ENCODE measurements around the gene MSL1. TPM values are rescaled to one million over a fixed set of nuclear protein-coding genes. Genes with fewer than 3 reads are reported as not detected.

Gene MSL1
- total RNA-seq, 3 donors from 2014 or later = 63.3 to 68.5 (median 64.1) TPM

DNA sequence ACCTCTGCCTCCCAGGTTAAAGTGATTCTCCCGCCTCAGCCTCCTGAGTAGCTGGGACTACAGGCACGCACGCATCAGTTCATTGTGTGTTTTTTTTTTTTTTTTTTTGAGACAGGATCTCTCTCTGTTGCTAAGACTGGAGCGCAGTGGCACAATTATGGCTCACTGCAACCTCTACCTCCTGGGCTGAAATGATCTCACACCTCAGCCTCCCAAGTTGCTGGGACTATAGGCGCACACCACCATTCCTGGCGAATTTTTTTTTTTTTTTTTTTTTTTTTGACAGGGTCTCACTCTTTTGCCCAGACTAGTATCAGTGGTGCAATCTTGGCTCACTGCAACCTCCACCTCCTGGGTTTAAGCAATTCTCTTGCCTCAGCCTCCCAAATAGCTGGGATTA is 37.7 kb downstream of the MSL1 start:
- Mint-ChIP-seq H3K4me1 (ENCODE audit: low read depth) (peaks cover 27% of the 10 kb centered on the region), H3K9me3 (no peaks in the 10 kb centered on the region), H3K36me3 (ENCODE audit: insufficient read depth) (peaks cover 19% of the 10 kb centered on the region), H3K4me3 (no peak overlapping the region), H3K27me3 (ENCODE audit: low read depth) (no peaks in the 10 kb centered on the region)
- ATAC-seq (no peak), DNase-seq (no peak)

DNA sequence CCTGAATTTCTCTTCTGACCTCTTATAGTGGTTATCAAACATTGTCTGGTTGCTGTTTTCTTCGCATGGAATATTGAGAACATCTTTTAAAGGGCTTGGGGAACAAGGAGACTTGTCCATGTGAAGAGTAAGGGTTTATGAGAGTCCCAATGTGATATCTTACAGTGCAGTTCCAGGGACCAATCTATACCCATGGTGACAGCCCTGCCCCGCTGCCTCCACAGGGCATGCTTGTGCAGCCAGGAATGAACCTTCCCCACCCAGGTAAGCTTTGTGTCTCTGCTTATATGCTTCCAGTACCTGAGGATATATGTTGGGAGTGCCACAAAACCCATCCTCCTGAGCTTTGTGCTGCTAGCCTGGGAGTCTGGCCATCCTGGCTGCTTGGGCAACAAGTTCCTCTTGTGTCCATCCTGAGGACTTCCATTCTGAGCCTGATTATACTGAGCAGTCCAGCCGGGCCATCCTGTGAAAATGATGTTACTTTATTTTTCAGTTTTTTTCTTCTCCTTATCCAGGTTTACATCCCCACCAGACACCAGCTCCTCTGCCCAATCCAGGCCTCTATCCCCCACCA is 46.0 kb downstream of the MSL1 start:
- Mint-ChIP-seq H3K4me1 (ENCODE audit: low read depth) (peaks cover 5% of the 10 kb centered on the region), H3K27me3 (ENCODE audit: low read depth) (no peaks in the 10 kb centered on the region), H3K4me3 (no peak overlapping the region), H3K36me3 (ENCODE audit: insufficient read depth) (peaks cover 39% of the 10 kb centered on the region), H3K9me3 (no peaks in the 10 kb centered on the region)
- ATAC-seq (no peak), DNase-seq (no peak)

DNA sequence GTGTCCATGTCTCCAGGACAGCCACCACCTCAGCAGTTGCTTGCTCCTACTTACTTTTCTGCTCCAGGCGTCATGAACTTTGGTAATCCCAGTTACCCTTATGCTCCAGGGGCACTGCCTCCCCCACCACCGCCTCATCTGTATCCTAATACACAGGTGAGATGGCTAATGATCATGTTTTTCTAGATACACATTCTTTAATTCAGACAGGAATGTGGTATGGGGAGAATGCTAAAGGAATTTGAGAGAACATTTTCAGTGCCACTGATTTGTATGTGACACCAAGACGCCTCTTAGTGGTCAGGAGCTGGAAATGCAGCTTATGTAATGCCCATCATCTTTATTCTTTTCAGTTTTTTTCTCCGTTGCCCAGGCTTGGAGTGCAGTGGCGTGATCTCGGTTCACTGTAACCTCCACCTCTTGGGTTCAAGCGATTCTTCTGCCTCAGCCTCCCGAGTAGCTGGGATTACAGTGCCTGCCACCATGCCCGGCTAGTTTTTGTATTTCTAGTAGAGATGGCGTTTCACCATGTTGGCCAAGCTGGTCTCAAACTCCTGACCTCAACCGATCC is 46.6 kb downstream of the MSL1 start:
- H3K4me1 Mint-ChIP-seq (ENCODE audit: low read depth) = peaks cover 5% of the 10 kb centered on the region
- no peak overlapping the region for H3K4me3 Mint-ChIP-seq
- peaks cover 40% of the 10 kb centered on the region for H3K36me3 Mint-ChIP-seq (ENCODE audit: insufficient read depth)
- H3K9me3 Mint-ChIP-seq = no peaks in the 10 kb centered on the region
- DNase-seq (peak; percentile 18), ATAC-seq (peak; percentile 53 to 56)
- no peaks in the 10 kb centered on the region for H3K27me3 Mint-ChIP-seq (ENCODE audit: low read depth)

DNA sequence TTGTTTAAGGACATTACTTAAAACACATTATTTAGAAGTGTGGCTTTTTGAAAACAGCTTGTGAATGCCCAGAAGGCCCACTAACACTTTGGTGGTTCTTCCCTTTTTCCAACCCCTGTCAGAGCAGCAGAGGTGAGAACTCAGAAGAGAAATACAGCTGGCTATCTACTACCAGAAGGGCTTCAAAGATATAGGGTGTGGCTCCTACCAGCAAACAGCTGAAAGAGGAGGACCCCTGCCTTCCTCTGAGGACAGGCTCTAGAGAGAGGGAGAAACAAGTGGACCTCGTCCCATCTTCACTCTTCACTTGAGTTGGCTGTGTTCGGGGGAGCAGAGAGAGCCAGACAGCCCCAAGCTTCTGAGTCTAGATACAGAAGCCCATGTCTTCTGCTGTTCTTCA is 48.6 kb downstream of the MSL1 start:
- DNase-seq (no peak), ATAC-seq (no peak)
- H3K4me3 Mint-ChIP-seq = no peak overlapping the region
- H3K36me3 Mint-ChIP-seq (ENCODE audit: insufficient read depth) = peaks cover 46% of the 10 kb centered on the region
- H3K27me3 Mint-ChIP-seq (ENCODE audit: low read depth) = no peaks in the 10 kb centered on the region
- peaks cover 5% of the 10 kb centered on the region for H3K4me1 Mint-ChIP-seq (ENCODE audit: low read depth)
- H3K9me3 Mint-ChIP-seq = no peaks in the 10 kb centered on the region

DNA sequence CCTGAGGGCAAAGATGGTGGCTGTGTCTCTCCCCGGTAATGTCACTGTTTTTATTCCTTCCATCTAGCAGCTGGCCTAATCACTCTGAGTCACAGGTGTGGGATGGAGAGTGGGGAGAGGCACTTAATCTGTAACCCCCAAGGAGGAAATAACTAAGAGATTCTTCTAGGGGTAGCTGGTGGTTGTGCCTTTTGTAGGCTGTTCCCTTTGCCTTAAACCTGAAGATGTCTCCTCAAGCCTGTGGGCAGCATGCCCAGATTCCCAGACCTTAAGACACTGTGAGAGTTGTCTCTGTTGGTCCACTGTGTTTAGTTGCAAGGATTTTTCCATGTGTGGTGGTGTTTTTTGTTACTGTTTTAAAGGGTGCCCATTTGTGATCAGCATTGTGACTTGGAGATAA is 50.0 kb downstream of the MSL1 start:
- Mint-ChIP-seq H3K4me1 (ENCODE audit: low read depth) (peaks cover 7% of the 10 kb centered on the region), H3K9me3 (no peaks in the 10 kb centered on the region), H3K27me3 (ENCODE audit: low read depth) (no peaks in the 10 kb centered on the region), H3K36me3 (ENCODE audit: insufficient read depth) (peaks cover 41% of the 10 kb centered on the region), H3K4me3 (no peak overlapping the region)
- ATAC-seq = no peak
- DNase-seq = no peak

DNA sequence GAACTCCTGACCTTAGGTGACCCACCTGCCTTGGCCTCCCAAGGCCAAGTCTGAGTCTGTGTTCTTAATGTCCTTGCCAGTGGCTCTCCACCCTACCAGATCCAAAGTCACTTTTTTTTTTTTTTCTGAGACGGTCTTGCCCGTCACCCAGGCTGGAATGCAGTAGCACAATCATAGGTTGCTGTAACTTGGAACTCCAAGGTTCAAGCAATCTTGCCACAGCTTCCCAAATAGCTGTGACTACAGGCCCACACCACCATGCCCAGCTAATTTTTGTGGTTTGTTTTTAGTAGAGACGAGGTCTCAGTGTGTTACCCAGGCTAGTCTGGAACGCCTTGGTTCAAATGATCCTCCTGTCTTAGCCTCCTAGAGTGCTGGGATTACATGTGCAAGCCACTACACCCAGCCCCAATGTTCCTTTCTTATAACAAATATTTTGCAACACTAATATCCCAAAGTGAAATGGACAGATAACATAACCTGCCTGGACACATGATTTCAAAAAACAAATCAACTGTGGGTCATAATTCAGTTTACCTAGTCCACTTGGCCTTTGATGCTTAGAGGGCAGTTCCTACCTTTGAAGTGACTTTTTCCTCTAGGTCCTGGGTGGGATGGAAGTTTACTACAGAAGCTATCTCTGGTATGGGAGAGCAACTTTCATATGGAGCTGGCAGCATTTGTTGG is 51.5 kb downstream of the MSL1 start:
- Mint-ChIP-seq H3K4me3 (no peak overlapping the region), H3K4me1 (ENCODE audit: low read depth) (peaks cover 10% of the 10 kb centered on the region), H3K27me3 (ENCODE audit: low read depth) (no peaks in the 10 kb centered on the region), H3K36me3 (ENCODE audit: insufficient read depth) (peaks cover 31% of the 10 kb centered on the region), H3K9me3 (no peaks in the 10 kb centered on the region)
- no peak for ATAC-seq
- no peak for DNase-seq

DNA sequence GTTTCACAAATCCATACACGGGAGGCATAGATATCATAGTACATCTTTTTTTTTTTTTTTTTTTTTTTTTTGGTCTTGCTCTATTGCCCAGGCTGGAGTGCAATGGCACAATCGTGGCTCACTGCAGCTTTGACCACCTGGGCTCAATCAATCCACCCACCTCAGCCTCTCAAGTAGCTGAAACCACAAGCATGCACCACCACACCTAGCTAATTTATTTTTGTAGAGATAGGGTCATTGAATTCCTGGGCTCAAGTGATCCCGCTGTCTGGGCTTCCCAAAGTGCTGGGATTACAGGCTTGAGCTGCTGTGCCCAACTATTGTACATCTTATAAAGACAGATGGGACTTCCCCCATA is 52.0 kb downstream of the MSL1 start:
- Mint-ChIP-seq H3K9me3 (no peaks in the 10 kb centered on the region), H3K36me3 (ENCODE audit: insufficient read depth) (peaks cover 25% of the 10 kb centered on the region), H3K27me3 (ENCODE audit: low read depth) (no peaks in the 10 kb centered on the region), H3K4me1 (ENCODE audit: low read depth) (peaks cover 10% of the 10 kb centered on the region), H3K4me3 (no peak overlapping the region)
- no peak for DNase-seq
- no peak for ATAC-seq

DNA sequence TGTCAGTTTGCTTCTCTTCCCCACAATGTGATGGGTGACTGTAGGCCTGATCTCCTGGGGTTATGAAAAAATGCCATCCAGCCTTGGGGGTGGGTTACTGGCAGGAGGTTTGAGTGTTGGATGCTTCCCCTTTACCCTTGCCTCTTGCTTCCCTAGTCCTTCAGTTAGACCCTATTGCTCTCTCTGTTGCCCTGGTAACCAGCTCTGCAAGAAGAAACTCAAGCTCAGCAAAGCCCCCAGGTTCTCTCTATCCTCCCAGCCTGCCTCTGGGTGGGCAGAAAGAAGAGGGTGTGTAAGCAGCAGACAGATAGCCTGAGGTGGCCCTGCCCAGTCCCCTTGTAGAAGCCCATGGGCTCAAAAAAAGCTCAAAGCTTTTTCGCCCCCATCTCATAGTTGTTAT is 52.7 kb downstream of the MSL1 start:
- H3K9me3 Mint-ChIP-seq = no peaks in the 10 kb centered on the region
- peaks cover 18% of the 10 kb centered on the region for H3K36me3 Mint-ChIP-seq (ENCODE audit: insufficient read depth)
- H3K4me3 Mint-ChIP-seq = no peak overlapping the region
- no peak for DNase-seq
- H3K27me3 Mint-ChIP-seq (ENCODE audit: low read depth) = no peaks in the 10 kb centered on the region
- no peak for ATAC-seq
- H3K4me1 Mint-ChIP-seq (ENCODE audit: low read depth) = peaks cover 10% of the 10 kb centered on the region

DNA sequence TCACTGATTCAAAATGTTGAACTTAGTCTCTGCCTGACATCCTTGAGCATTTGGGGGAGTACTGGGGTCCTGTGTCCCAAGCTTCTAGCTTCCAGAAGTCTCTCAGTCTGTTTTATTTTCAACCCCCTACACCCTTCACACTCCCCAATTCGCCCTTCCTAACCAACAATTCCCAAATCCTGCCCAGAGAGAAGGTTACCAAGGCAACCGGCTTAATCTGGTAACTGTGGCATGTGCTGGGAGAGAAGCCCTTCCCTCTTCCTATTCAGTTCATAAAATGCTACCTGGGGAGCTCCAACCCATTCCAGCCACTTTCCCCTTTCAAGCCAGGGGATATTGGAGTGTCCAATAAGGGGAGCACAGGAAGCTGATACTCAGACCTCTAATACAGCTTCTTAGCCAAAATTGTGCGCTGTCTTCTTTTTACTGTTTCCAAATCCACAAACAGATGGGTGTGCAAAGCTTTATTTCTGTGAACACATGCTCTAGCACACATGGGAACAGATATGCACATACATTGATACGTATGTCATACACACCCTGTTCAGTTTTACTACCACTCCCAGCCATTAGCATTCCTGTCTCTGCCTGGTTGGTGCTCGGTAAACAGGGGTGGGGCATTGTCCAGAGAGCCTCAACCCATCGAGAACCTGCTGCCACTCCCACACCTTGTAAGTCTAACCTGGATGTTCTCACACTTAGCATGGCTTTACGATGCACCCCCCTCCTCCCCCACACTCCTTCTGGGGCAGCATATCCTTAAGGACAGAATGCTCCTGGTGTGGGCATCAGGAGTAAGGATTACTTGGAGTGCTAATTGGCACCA is 54.4 kb downstream of the MSL1 start:
- no peak for DNase-seq
- Mint-ChIP-seq H3K4me1 (ENCODE audit: low read depth) (peaks cover 10% of the 10 kb centered on the region), H3K9me3 (no peaks in the 10 kb centered on the region), H3K4me3 (no peak overlapping the region), H3K36me3 (ENCODE audit: insufficient read depth) (peaks cover 12% of the 10 kb centered on the region), H3K27me3 (ENCODE audit: low read depth) (no peaks in the 10 kb centered on the region)
- no peak for ATAC-seq

DNA sequence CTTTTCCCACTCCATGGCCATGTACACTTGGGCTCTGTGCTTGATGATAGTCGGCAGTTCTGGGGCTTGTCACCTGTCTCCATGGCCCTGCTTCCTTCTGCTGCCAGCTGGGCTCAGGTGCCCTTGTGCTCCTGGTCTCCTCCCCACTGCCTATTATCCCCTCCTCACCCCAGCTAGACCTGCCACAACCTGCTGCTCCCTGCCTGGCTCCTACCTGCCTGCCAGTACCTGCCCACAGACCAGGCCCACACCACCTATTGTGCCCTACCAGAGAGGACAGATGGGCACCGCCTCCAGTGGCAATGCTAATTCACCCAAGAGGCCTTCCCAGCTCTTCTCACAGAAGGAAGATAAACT is 55.0 kb downstream of the MSL1 start:
- H3K4me1 Mint-ChIP-seq (ENCODE audit: low read depth) = peaks cover 10% of the 10 kb centered on the region
- H3K4me3 Mint-ChIP-seq = peak overlapping the region; percentile 27
- DNase-seq = no peak
- H3K9me3 Mint-ChIP-seq = no peaks in the 10 kb centered on the region
- ATAC-seq = peak; percentile 2
- no peaks in the 10 kb centered on the region for H3K27me3 Mint-ChIP-seq (ENCODE audit: low read depth)
- peaks cover 12% of the 10 kb centered on the region for H3K36me3 Mint-ChIP-seq (ENCODE audit: insufficient read depth)

DNA sequence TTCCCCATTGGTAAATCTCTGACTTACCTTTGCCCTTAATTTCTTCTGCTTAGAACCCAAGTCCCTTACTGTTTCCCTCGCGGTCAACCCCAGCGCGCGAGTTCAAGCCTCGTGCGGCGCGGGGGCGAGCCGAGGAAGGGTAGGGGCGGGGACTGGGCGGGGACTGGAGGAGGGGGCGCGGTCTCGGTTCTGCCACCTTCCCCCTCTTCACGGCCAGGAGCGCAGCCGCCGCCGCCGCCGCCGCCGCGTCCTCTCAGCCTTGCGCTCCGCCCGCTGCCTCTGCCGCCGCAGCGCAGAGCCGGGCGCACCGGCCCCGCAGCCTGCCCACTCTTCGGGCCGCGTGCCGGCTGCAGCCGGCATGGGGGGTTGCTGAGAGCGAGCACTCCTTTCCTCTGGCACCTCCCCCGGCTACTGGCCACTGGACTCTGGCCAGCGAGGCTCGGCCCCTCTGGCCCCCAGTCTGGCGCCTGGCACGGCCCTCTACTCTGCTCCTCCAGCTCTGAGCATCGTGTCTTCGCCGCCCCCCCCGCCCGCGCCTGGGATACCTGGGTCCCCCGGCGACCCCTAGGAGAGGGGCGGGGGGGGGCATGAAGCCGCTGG is 55.6 kb downstream of the MSL1 start, which contains the start of gene RAPGEFL1:
Gene RAPGEFL1, plus strand, starts transcription at position 196 of the 600 bp plus-strand sequence. Its CDS starts 392 bp downstream, at position 588.
- Mint-ChIP-seq H3K4me1 (ENCODE audit: low read depth) (peaks cover 10% of the 10 kb centered on the region), H3K27me3 (ENCODE audit: low read depth) (no peaks in the 10 kb centered on the region), H3K36me3 (ENCODE audit: insufficient read depth) (peaks cover 12% of the 10 kb centered on the region), H3K4me3 (peak within 1 kb of the TSS; percentile 27), H3K9me3 (no peaks in the 10 kb centered on the region)
- ATAC-seq (peak; percentile 97 to 98), DNase-seq (peak; percentile 85)

DNA sequence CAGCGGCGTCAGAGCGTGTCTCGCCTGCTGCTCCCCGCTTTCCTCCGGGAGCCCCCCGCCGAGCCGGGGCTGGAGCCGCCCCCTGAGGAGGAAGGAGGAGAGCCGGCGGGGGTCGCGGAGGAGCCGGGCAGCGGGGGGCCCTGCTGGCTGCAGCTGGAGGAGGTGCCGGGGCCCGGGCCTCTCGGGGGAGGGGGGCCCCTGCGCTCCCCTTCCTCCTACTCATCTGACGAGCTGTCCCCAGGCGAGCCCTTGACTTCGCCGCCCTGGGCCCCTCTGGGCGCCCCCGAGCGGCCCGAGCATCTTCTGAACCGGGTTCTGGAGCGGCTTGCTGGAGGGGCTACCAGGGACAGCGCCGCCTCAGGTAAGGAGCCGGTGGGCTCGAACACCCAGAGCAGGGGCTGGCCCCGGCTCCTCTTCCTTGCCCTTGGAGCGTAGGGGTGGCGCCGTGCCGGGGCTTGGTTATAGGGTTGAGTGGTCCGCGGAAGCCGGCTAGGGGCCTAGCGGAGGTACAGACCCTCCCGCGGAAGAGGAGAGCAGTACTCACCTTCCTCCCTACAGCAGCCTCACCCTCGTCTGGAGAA is 56.3 kb downstream of the MSL1 start:
- DNase-seq (no peak), ATAC-seq (no peak)
- Mint-ChIP-seq H3K4me1 (ENCODE audit: low read depth) (peaks cover 10% of the 10 kb centered on the region), H3K9me3 (no peaks in the 10 kb centered on the region), H3K27me3 (ENCODE audit: low read depth) (no peaks in the 10 kb centered on the region), H3K36me3 (ENCODE audit: insufficient read depth) (peaks cover 12% of the 10 kb centered on the region), H3K4me3 (peak overlapping the region; percentile 13)

DNA sequence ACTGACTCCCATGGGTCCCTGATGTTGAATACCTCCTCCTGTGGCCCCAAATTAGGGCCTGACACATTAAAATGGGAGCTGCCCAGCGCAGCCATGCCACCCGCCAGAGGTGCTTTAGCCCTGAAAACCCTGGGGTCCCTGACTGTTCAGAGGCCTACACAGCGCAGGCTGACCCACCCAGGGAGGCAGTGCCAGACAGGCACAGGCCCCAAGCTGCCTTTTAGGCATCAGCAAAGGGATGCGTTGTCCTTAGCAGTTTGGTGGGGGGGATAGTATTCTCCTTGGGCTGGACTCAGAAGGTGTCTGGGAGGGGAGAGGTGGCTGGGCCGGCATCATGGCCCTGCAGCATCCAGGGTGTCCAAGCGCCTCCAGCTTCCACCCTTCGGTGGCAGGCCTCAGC is 56.9 kb downstream of the MSL1 start:
- no peak for ATAC-seq
- H3K27me3 Mint-ChIP-seq (ENCODE audit: low read depth) = no peaks in the 10 kb centered on the region

More for the DNA sequence above, 56.9 kb downstream of the MSL1 start:
- Mint-ChIP-seq H3K4me3 (peak overlapping the region; percentile 5), H3K36me3 (ENCODE audit: insufficient read depth) (peaks cover 8% of the 10 kb centered on the region), H3K4me1 (ENCODE audit: low read depth) (peaks cover 10% of the 10 kb centered on the region), H3K9me3 (no peaks in the 10 kb centered on the region)
- no peak for DNase-seq
